GM18507 (cell line): ENCODE measurements around the gene SLC22A23.
A peak's percentile ranks its signal among the peaks of the same experiment; 100 is the strongest.

ENCODE experiments used
- DNase-seq: peaks from one replicate; pipeline ENCODE4 v3.0.0; 2011; ENCODE audit warnings: low read depth; ENCODE audit not compliant: insufficient read length; ENCODE audit errors: extremely low spot score
- FAIRE-seq: peaks from 2 replicates; lab custom pipeline; 2011; peaks lifted over from hg19 to GRCh38; lab: Jason Lieb, UNC

SLC22A23 gene

DNA sequence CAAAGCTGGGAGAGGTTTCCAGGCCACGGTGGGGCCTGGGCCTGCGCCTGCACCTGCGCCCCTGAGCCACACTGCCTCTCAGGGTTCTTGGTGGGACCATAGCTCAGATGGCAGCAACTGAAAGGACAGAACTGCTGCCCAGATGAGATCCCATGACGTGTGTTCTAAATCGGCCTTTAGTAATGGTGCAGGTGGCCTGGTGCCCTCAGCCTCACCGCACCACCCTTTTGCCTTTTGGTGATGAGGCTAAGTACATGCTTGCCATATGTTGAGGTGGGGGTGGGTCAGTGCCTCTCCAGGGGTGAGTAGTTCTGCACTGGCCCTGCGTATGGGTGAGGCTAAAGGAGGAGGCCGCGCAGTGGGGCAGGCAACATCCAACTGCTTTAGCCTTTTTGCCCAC is 190.7 kb downstream of the SLC22A23 start:
- no peak for DNase-seq
- FAIRE-seq: no peak

- DNase-seq: no peak
- no peak for FAIRE-seq
Observed at GRCh38 chr6:3265671-3266070, 191.2 kb downstream of the SLC22A23 start.

GRCh38 chr6:3264356-3264755 is 192.5 kb downstream of the SLC22A23 start:
- FAIRE-seq: no peak

DNA sequence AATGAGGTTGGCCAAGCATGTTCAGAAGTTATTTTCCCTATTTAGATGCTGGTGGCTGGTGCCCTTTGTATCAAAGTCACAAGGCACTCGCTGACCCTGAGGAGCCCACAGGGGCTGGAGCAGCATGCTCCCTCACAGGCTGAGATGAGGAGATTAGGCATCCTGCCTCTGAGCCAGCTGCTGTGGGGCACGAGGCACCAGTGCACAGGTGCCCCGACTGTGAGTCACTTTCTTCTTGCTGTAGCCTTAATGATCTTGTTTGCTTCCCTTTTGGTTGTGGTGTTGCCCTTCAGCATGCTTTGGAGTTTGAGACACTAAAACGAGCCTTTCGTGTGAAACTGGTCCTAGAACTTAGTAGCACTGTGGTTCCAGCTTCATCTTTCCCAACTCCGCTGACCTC is 193.8 kb downstream of the SLC22A23 start:
- no peak for DNase-seq
- FAIRE-seq: no peak

More at GRCh38 chr6:3264356-3264755, 192.5 kb downstream of the SLC22A23 start:
- no peak for DNase-seq

DNA sequence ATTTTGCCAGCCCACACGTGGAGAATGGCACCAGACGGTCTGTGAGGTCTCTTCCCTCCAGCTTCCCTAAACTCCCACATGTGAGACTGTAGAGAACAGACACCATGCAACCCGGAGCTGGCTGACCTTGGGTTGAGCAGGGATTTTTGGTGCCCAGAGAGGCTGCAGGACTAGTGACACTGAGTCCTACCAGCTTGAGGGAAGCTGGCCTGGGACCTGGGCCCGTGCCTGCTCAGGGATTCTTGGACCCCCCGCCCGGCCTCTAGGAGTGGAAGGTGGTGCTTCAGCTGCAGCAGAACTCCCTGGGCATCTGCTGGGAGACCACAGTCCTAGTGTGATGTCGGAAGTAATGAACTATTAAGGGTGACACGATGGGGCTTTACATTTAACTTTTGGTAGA is 194.9 kb downstream of the SLC22A23 start:
- DNase-seq (no peak), FAIRE-seq (no peak)

DNA sequence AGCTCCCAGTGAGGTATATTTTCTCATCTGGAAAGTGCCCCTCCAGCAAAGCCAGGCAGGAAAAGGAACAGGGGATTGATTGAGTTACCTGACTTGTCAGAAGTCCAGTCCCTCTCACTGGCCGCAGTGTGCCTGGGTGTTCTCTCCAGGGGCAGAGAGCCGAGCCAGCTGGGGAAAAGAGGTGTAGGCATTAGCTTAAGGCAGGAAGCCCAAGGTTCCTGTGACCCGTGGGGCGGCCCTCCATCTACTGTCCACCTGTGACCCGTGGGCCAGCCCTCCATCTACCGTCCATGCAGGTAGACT is 195.4 kb downstream of the SLC22A23 start:
- DNase-seq: no peak
- no peak for FAIRE-seq

- no peak for FAIRE-seq
Observed at GRCh38 chr6:3260772-3261517, 195.9 kb downstream of the SLC22A23 start.

DNA sequence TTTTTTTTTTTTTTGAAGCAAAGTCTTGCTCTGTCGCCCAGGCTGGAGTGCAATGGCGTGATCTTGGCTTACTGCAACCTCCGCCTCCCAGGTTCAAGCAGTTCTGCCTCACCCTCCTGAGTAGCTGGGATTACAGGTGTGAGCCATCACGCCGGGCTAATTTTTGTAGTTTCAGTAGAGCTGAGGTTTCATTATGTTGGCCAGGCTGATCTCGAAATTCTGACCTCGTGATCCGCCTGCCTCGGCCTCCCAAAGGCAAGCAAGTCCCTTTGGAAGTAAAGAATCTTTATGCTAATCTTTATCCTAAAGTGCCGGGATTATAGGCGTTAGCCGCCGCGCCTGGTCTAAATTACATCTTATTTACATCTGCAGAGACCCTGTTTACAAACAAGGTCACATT is 196.6 kb downstream of the SLC22A23 start:
- DNase-seq (no peak), FAIRE-seq (no peak)

More at GRCh38 chr6:3260772-3261517, 195.9 kb downstream of the SLC22A23 start:
- DNase-seq: no peak

GRCh38 chr6:3259491-3259958 is 197.3 kb downstream of the SLC22A23 start:
- peak; percentile 63 for FAIRE-seq

GRCh38 chr6:3258720-3259490 is 197.9 kb downstream of the SLC22A23 start, which contains the start of gene PSMG4:
TSS of gene PSMG4 (plus strand) at chr6:3258947. CDS start at chr6:3259023, 76 bp downstream.
- FAIRE-seq: peak; percentile 85
- DNase-seq: peak; percentile 98

More at GRCh38 chr6:3259491-3259958, 197.3 kb downstream of the SLC22A23 start:
- DNase-seq: peak; percentile 18

DNA sequence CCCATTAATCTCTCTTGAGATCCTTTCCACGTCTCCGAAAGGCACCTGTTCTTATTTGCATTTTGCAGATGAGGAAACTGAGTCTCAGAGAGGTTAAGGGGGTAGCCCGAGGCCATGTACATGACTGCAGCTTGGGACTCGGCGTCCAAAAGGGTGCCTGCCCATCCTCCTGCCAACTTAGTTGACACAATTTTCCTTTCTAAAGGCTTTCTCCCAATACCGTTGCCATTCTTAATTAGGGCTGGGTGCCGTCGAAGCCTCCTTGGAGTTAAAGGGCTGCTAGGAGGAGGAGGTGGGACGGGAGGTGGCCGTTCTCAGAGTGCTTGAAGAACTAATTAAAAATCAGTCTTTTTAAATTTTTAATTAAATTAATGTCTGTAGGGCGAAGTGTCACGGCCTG is 198.6 kb downstream of the SLC22A23 start:
- no peak for FAIRE-seq
- DNase-seq: no peak

- DNase-seq: no peak
- no peak for FAIRE-seq
Observed at GRCh38 chr6:3253597-3253961, 203.3 kb downstream of the SLC22A23 start.

DNA sequence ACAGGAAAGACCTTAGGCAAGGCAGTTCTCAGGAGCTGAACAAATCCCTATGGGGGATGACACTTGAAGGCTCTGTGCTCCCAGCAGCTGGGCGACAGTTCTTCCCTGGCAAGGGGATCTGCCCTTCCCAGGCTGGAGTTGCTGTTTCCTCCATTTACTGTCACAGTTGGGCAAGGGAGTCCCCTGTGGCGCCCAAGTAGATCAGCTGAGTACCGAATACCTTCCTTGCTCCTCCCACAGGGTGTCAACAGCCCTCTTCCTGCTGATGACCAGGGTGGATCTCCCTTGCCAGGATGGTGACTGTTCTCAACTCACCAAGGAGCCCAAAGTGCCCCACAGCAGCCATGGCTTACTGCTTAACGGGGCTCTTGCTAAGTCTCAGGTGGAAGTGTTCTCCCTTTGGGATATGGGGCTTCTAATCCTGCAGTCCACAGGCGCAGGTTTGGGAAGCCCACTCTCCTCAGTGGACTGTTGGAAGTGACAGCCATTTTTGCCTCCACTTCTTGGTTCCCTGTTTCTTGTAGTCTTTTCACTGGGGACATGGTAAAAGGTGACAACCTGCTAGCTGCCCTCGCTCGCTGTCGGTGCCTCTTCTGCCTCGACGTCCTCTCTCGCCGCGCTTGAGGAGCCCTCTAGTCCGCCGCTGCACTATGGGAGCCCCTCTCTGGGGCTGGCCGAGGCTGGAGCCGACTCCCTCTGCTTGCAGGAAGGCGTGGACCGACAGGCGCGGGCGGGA is 203.8 kb downstream of the SLC22A23 start:
- no peak for DNase-seq
- FAIRE-seq: no peak

DNA sequence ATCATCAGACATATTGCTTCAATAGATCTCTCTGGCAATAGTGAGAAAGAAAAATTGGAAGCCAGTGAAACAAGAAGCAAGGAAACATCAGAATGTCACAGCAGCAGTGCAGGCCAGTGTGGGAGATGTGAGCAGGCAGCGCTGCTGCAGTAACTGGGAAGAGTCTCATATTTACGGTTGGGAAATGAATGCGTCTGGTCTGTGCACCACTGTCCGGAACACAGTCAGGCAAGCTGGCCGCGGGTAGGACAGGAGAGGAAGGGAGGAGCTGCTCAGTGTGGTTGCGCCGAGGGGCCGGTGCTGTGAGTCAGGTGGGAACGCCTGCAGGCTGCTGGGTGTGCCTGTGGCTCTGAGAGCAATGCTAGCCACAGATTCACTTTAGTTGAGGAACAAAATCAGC is 204.5 kb downstream of the SLC22A23 start:
- FAIRE-seq (no peak), DNase-seq (no peak)

DNA sequence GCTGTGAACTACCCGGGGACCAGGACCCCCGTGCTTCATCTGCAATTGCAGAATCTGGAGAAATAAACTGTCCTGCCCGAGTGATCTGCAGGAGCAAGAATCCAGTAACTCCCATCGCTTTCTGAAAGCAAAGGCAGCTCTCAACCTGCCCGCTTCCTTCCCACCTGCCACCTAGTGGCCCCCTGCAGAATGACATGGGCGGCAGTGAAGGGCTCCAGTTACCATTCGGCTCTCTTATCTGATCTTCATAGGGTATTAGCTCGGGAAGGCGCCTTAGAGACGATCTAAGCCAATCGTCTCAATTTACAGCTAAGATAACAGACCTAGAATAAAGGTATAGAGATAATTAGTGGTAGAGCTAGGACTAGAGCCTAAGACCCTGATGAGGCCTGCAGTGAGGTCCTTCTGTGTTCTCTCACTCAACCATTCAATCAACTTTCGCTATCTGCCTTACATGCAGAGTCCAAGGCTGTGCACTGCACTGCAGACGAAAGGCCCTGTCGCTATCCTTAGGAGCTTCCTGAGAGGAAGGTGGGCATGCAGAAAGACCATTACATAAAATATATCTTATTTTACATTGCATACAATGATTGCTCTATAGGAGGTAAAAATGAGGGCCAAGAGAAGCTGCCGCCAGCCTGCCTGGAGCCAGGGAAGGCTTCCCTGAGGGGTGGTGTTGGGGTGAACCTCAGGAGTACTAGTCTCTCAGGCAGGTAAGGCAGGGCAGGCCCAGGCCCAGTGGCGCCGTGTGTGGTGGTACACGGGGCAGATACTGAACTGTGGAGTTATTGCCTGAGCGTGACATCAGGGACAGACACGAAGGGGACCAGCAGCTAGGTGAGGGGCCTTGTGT is 205.2 kb downstream of the SLC22A23 start:
- FAIRE-seq (peak; percentile 74), DNase-seq (peak; percentile 76)

- DNase-seq: no peak
- FAIRE-seq: no peak
Observed at GRCh38 chr6:3250231-3250675, 206.6 kb downstream of the SLC22A23 start.

- no peak for DNase-seq
- FAIRE-seq: no peak
Observed at GRCh38 chr6:3249821-3250220, 207.0 kb downstream of the SLC22A23 start.

DNA sequence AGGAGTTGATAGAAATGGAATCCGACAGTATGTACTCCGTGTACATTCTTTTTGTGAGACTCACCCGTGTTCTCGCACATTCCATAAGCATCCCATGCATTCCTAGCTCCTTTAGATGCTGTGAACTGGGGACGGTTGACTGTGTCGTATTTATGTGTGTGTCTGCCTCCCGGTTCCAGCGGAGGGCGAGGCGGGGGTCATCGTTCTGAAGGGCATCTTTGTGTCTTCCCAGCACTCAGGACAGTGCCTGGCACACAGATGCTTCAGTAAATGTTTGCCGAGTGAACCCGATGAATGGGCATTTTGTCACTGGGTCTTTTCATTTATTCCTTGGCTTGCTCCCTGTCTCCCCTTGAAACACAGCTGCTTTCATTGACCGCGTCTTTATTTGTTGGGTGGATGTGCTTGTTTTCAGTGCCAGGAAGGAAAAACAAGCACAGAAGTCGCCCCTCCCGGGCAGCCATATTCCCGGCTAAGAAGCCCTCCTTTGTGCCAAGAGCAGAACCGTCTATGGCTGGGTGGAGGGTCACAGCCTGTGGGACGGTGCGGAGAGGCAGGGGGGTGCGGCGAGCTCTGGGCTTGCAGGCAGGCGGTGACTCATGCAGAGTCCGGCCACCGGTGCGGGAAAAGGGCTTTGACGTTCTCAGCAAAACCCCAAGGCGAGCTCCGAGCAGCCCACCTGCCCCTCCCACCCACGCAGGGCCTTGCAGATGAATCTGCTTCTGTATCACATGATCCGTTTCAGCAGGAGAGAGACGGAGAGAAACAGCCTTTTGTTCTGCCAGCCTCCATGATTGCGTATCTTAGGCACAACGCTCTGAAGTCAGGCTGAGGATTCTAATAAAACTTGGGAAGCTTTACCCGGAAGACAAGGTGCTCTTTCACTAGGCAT is 209.3 kb downstream of the SLC22A23 start:
- no peak for DNase-seq

More for the DNA sequence above, 209.3 kb downstream of the SLC22A23 start:
- FAIRE-seq: no peak
